HG02678 (cell line): Measurements from ENCODE around the gene PACRG.

Experiments
- ATAC-seq: cut with Tn5 transposase; IDR thresholded peaks from one replicate; pipeline ENCODE4 v1.9.1; 2021; ENCODE audit warnings: mild to moderate bottlenecking, moderate library complexity; ENCODE audit not compliant: unreplicated experiment

The PACRG gene

DNA sequence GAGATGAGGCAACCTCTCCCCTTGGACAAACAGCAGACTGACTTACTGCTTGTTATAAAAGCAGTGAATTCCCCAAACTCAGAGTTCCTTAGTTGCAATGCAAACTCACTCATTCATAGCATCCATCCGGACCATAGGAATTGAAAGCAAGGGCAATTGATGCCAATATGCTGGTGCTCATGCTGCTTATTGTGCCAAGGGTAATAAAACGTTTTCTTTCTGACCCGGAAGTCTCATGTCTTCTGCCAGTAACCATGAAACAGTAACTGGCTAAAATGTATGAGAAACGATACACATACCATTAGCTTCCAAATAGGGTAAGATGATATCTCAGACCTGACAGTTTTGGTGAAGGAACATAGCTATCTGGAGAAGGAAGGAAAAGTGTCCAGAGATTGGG, 18.3 kb upstream of the PACRG start:
- ATAC-seq = no peak

DNA sequence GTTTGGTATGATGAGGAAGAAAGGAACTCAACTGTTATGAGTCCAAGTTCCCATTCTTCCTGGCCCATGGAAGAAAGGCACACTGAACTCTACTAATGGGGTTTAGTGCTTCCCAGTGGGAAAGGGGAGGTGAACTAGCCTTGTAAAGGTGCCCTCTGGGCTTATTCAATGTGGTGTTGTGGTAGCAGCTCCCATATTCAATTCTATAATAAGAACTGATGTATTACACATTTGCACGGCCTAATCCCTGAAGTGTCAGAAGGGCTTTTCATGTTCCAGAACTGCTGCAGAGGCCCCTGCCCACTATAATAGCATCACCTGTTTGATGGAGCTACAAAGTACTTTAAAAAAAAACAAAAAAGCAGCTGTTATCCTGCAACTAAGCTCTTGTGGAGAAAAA, 17.4 kb upstream of the PACRG start:
- ATAC-seq = no peak

DNA sequence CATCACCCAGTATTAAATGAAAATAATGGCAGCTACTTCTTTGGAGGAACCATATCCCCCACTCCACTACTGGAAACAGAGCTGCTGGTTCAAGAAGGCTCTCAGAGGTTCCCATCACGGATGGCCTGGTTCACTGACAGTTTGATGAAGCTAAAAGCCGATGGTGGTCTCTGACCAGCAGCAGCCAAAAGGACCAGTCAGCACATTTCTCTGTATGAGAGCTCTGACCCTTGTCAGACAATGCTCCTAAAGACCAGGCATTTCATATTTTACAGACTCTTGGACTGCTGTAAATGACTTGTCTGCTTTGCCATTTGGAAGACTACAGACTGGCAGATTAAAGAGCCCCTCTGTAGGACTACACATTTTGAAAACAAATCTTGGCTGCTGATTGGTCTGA, 16.8 kb upstream of the PACRG start:
- no peak for ATAC-seq

DNA sequence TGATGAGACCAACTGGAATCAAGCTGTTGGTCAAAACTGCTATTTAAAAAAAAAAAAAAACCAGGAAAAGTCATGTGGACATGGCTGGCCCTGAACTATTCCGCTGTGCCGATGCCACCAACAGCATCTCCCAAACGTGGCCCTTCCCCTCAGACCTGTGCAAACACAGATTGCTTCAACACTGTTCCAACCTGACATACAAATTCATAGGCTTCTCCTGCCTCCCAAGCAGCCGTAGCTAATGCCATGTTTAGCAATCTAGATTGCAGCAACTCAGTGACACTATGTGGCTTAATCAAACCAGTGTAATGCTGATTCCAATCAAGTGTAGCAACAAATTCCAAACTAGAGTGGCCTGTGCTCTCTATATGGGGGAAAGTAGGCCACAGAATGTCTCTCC, 16.4 kb upstream of the PACRG start:
- no peak for ATAC-seq

DNA sequence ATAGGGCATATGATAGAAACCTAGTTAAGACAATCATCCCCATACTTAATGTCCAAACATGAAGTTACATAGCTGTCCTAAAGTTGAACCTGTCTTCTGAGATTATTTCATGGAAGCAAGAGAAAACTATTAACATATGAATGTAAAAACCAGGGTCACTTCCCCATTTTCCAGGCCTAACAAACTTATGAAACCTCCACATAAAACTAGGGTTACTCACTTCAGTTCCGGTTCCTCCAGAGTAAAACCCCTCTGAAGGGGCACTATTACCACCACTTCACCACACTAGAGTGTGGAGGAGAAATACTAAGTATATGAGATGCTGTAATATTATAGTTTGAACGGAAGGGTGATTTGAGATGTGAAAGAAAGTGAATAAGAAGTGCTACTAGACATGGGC, 15.1 kb upstream of the PACRG start:
- no peak for ATAC-seq

GRCh38 chr6:162713974-162714780, 13.6 kb upstream of the PACRG start:
- ATAC-seq = no peak

DNA sequence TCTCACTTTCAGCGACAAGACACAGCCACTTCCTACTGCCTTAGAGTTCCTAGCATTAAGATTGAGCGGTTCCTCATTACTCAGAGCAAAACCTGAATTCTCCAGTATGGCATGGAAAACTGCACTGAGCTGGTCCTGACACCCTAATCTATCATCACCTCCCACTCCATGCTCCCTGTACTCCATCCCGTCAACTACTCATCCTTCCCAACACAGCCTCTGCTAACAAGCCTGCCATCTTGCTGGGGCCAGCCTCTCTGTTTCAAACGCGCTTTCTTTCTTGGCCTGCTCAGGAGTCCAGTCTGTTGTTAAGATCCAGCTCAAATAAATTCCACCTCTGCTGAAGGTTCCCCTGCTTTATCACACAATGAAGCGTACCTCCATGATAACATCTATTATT, 12.2 kb upstream of the PACRG start:
- ATAC-seq = no peak

GRCh38 chr6:162719528-162719927, 8.2 kb upstream of the PACRG start:
- ATAC-seq = no peak

- no peak for ATAC-seq
Measured at GRCh38 chr6:162721404-162721687, 6.4 kb upstream of the PACRG start.

DNA sequence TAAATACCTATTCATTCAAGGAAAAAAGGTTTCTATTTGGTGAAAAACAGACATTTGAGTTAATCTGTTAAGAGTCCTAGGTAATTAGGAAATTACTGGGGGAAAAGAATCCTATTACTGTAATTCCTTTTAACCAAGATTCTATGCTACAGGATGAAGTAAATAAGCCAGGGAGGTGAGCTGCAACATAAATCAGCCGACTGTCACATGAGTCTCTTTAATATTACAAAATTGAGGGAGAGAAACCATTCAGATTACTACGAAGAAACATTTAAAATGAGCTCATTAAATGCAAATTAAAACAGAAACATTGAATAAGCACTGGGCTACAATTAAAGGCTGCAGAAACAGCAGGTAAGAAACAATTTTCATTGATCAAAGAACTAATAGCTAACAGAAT, 5.5 kb upstream of the PACRG start:
- ATAC-seq = no peak

DNA sequence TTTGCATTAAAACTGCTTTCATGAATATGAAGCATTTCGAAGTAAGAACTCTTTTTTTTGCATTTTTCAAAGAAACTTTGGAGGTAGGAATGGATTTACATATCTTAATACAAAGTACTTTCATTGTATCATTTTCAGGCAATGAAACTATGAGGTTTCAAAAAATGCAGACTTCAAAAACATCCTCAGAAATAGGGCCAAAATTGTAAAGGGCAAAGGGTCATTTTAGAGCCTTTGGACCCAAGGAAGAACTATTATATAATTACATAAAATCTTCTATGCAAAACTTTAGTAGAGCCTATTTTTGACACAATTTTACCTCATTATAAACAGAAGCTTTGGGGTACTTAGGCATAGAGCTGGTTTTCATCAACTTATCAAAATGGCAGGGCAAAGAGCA, 5.1 kb upstream of the PACRG start:
- ATAC-seq = no peak

DNA sequence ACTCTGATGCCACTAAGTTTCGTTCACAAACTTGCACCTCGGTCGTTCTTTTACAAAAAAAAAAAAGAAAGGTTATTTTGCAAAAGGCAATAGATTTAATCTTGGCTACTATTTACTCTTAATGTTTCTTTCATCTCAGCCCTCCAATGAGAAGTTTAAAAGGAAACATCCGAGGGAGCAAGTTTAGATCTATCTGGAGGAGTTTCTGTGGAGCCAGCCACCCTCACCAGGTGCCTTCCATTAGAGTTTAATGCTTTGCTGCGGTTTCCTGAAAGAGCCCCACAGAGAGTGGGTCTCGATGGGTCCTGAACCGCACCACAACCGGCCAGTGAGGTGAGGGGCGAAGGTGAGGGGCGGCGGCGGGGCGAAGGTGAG, 840 bp upstream of the PACRG start:
- ATAC-seq = peak; percentile 1

- no peak for ATAC-seq
Measured at GRCh38 chr6:162728197-162728596, 423 bp downstream of the PACRG start.

GRCh38 chr6:162728706-162729105, 932 bp downstream of the PACRG start:
- ATAC-seq = no peak

DNA sequence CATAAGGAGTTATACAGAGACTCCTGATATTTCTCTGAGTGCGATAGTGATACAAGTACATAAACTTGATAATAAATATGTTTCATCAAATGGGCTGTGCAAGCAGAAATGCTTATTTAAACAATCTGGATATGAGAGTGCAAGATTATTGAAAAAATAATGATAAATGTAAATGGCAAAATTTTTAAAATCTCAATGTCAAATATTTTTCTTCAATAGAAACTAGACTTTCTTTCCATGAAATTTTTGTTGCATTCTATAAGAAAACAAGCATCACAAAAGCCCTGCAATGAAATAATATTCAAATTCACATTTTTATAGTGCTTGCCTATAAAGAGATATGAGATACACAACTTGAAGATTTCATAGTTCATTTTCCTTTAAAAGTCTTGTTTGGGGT, 2.7 kb downstream of the PACRG start:
- no peak for ATAC-seq

DNA sequence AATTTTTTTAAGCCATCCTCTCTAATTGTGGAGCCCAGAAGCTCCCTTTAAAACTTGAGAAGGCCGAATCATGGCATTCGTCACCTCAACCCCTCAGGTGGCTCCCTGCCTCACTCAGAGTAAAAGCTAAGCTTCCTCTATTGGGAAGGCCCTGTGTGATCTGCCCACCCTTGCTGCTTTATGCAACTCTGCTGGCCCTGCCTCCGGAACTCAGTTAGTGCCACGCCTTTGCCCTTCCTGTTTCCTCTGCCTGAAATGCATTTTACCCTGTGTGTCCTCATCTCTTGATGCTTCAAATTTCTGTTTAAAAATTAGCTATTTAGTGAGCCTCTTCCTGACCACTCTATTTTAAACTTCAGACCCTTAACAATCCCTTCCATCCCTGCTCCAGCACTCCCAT, 5.7 kb downstream of the PACRG start:
- no peak for ATAC-seq

GRCh38 chr6:162736961-162737360, 9.2 kb downstream of the PACRG start:
- no peak for ATAC-seq

- ATAC-seq = no peak
Measured at GRCh38 chr6:162750776-162751175, 23.0 kb downstream of the PACRG start.

DNA sequence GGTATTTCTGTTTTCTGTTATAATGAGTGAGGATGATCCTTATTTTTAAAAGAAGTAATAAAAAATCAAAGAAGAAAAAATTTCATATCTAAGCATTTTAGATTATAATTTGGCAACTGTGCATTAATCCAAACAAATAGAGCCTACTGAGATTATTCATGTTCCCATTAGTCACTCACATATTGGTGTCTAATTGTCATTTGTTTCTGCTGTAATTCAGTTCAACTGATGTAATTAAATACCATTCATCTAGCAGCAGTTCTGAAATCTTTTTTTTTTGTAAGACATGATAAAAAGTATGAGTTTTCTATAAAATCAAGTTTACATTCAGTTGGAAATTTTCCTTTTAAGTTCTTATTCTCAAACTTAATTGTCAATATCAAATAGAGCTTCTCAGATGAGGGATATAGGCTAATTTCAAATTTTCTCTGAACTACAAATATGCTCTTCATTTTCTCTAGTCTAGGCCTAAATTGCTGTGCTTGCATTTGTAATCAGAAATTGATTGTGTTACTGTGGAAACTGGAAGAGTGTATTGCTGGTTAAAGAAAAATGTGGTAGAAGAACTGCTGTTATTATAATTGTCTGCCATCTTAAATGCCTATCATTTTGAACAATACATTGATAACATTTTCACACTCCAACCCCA, 23.6 kb downstream of the PACRG start:
- ATAC-seq = no peak

DNA sequence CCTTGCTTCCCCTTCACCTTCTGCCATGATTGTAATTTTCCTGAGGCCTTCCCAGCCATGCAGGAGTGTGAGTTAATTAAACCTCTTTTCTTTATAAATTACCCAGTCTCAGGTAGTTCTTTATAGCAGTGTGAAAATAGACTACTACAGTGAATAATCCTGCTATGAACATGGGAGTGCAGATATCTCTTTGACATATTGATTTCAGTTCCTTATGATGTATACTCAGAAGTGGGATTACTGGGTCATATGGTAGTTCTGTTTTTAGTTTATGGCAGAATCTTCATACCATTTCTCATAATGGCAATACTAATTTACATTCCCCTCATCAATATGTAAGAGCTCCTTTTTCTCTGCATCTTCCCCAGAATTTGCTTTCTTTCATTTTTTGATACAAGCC, 26.0 kb downstream of the PACRG start:
- no peak for ATAC-seq

GRCh38 chr6:162770136-162770535, 42.4 kb downstream of the PACRG start:
- no peak for ATAC-seq

DNA sequence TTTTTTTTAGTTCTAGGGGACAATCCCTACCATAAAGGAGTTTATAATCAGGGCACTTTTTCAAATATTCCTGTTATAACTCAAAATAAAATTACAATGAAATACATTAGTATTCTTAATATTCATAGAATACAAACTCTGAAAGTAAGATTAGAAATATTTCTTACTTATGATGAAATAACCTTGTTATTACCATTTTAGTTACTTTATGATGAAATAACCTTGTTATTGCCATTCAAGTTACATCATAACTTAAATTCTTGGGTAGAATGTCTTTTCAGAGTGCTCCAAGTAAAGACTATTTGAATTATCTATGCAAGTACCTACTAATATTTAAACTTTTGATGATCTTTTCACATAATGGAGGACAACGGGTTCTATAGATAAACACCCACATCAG, 43.2 kb downstream of the PACRG start:
- no peak for ATAC-seq

- ATAC-seq = no peak
Measured at GRCh38 chr6:162772466-162772865, 44.7 kb downstream of the PACRG start.
